ENCODE measurements around the gene UBE3D.

UBE3D gene

GRCh38 chr6:83096791-83097190 lies 31.1 kb upstream of the UBE3D start:
- TF ChIP-seq, protein P1, sequence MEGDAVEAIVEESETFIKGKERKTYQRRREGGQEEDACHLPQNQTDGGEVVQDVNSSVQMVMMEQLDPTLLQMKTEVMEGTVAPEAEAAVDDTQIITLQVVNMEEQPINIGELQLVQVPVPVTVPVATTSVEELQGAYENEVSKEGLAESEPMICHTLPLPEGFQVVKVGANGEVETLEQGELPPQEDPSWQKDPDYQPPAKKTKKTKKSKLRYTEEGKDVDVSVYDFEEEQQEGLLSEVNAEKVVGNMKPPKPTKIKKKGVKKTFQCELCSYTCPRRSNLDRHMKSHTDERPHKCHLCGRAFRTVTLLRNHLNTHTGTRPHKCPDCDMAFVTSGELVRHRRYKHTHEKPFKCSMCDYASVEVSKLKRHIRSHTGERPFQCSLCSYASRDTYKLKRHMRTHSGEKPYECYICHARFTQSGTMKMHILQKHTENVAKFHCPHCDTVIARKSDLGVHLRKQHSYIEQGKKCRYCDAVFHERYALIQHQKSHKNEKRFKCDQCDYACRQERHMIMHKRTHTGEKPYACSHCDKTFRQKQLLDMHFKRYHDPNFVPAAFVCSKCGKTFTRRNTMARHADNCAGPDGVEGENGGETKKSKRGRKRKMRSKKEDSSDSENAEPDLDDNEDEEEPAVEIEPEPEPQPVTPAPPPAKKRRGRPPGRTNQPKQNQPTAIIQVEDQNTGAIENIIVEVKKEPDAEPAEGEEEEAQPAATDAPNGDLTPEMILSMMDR (IDR thresholded peaks at IDR 0.05), result no peak

- TF ChIP-seq, protein P1 (IDR thresholded peaks at IDR 0.05), result no peak
Observed at GRCh38 chr6:83092756-83093399, 27.2 kb upstream of the UBE3D start.

- TF ChIP-seq, protein P1 (IDR thresholded peaks at IDR 0.05), result no peak
Observed at GRCh38 chr6:83086751-83087150, 21.1 kb upstream of the UBE3D start.

GRCh38 chr6:83083476-83083875 lies 17.8 kb upstream of the UBE3D start:
- TF ChIP-seq, protein P1 (IDR thresholded peaks at IDR 0.05), result no peak

DNA sequence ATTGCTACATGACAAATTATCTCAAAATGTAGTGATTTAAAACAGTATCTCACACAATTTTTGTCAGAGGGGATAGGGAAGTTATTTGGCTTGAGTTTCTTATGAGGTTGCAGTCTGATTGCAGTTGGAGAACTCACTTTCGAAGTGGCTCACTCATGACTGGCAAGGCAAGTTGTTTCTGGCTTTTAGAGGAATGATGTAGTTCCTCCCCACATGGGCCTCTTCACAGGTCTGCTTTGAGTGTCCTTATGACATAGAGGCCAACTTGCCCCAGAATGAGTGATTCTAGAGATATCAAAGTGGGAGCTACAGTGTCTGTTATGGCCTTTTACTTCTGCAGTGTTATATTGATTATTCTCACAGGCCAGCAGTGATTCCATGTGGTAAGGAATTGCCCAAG lies 8.0 kb upstream of the UBE3D start:
- TF ChIP-seq, protein P1 (IDR thresholded peaks at IDR 0.05), result no peak

DNA sequence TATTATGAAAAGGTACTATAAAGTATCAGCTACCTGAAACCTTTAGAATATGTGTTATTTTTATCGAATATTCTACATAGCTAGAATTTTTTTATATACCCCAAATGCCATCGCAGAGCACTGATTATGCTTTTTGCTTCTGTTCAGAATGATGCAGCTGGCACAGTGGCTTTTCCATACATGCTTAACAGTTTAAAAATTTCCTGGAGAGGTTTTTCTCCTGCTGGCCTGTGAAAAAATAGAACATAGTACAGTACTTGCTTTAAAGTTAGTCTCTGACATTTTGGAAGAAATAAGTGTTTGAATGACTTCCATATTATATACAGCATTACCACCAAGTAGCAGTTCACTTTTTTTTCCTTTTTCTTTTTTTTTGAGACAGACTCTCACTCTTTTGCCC lies 7.1 kb upstream of the UBE3D start:
- TF ChIP-seq, protein P1 (IDR thresholded peaks at IDR 0.05), result no peak

GRCh38 chr6:83071707-83072106 lies 6.1 kb upstream of the UBE3D start:
- TF ChIP-seq, protein P1 (IDR thresholded peaks at IDR 0.05), result no peak

DNA sequence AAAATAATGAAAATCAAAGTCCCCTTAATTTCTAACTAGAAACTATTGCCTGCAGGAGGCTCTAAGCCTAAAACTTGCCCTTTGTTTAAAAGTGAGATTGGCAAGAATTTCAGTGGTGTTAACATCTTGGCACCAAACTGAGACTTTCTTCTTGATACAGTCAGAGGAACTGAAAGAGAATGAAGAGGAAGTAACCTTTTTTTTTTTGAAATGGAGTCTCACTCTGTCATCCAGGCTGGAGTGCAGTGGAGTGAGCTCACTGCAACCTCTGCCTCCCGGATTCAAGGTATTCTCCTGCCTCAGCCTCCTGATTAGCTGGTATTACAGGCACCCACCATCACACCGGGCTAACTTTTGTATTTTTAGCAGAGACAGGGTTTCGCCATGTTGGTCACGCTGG lies 5.4 kb upstream of the UBE3D start:
- TF ChIP-seq, protein P1 (IDR thresholded peaks at IDR 0.05), result no peak
